OCI-LY1 (cell line): ENCODE data around the gene MKI67.
A peak's percentile ranks its signal among the peaks of the same experiment; 100 is the strongest.

Experiments
- H2AFZ ChIP-seq: fragments of 200-600 bp; sonication (generic), shearing (Covaris generic); 2 replicates; pipeline ENCODE4 v1.6.0; 2014; ENCODE audit warnings: antibody characterized with exemption, mild to moderate bottlenecking, low read length
- H3F3A ChIP-seq: fragments of 200-600 bp; sonication (generic), shearing (Covaris generic); 2 replicates; pipeline ENCODE4 v1.6.0; 2014; ENCODE audit warnings: mild to moderate bottlenecking, antibody characterized with exemption, low read length, moderate library complexity; ENCODE audit not compliant: insufficient read depth
- H3K27ac ChIP-seq: fragments of 200-600 bp; sonication (generic); 2 replicates; pipeline ENCODE4 v1.5.1; 2014; ENCODE audit warnings: low read length, mixed run types, mild to moderate bottlenecking, low read depth; ENCODE audit not compliant: poor library complexity, severe bottlenecking
- H3K27me3 ChIP-seq: fragments of 200-600 bp; sonication (generic); 2 replicates; pipeline ENCODE4 v1.6.0; 2014; ENCODE audit warnings: antibody characterized with exemption, mild to moderate bottlenecking, low read length, moderate library complexity; ENCODE audit not compliant: insufficient read depth
- H3K36me3 ChIP-seq: fragments of 200-600 bp; sonication (generic); 2 replicates; pipeline ENCODE4 v1.6.1; 2014; ENCODE audit warnings: mild to moderate bottlenecking, antibody characterized with exemption, low read length, moderate library complexity, mixed read lengths; ENCODE audit not compliant: insufficient read depth
- H3K4me1 ChIP-seq: fragments of 200-600 bp; sonication (generic); 2 replicates; pipeline ENCODE4 v1.5.1; 2014; ENCODE audit warnings: mild to moderate bottlenecking, low read length, moderate library complexity; ENCODE audit not compliant: insufficient read depth, severe bottlenecking
- H3K4me2 ChIP-seq: fragments of 200-600 bp; sonication (generic), shearing (Covaris generic); 2 replicates; pipeline ENCODE4 v1.6.1; 2014; ENCODE audit warnings: low read length
- H3K4me3 ChIP-seq: fragments of 200-600 bp; sonication (generic); 2 replicates; pipeline ENCODE4 v1.5.1; 2014; ENCODE audit warnings: low read length, low read depth, mild to moderate bottlenecking, mixed read lengths; ENCODE audit not compliant: poor library complexity, severe bottlenecking
- H3K79me2 ChIP-seq: fragments of 200-600 bp; shearing (Covaris generic); 2 replicates; pipeline ENCODE4 v1.6.1; 2016; ENCODE audit warnings: mixed run types, low read length, mixed read lengths; ENCODE audit not compliant: insufficient read depth
- H3K9ac ChIP-seq: fragments of 200-600 bp; sonication (generic), shearing (Covaris generic); 2 replicates; pipeline ENCODE4 v1.6.1; 2014; ENCODE audit warnings: mild to moderate bottlenecking, low read length, mixed read lengths
- H3K9me2 ChIP-seq: fragments of 200-600 bp; sonication (generic), shearing (Covaris generic); 2 replicates; pipeline ENCODE4 v1.6.1; 2014; ENCODE audit warnings: low read depth, mild to moderate bottlenecking, low read length, mixed read lengths
- H3K9me3 ChIP-seq: fragments of 200-600 bp; shearing (Covaris generic); 2 replicates; pipeline ENCODE4 v1.6.1; 2014; ENCODE audit warnings: low read length, mixed read lengths
- H4K20me1 ChIP-seq: fragments of 200-600 bp; sonication (generic), shearing (Covaris generic); 2 replicates; pipeline ENCODE4 v1.6.0; 2016; ENCODE audit warnings: mild to moderate bottlenecking, low read length; ENCODE audit not compliant: insufficient read depth
- CTCF ChIP-seq: fragments of 200-600 bp; sonication (generic), shearing (Covaris generic); IDR thresholded peaks from 2 replicates; pipeline ENCODE4 v1.5.1; 2017; ENCODE audit warnings: mild to moderate bottlenecking, antibody characterized with exemption, low read length, moderate library complexity, mixed read lengths
- EZH2 ChIP-seq: fragments of 200-600 bp; sonication (generic), shearing (Covaris generic); IDR thresholded peaks from 2 replicates; pipeline ENCODE4 v1.8.0; 2017; ENCODE audit warnings: borderline replicate concordance, mixed run types, mild to moderate bottlenecking, antibody characterized with exemption, low read length, moderate library complexity, mixed read lengths

The MKI67 gene

GRCh38 chr10:128066870-128067382 lies 59.3 kb downstream of the MKI67 start:
- TF ChIP-seq CTCF (no peak), EZH2 (no peak)
- H3F3A ChIP-seq: no peaks in the 10 kb centered on the region
- H2AFZ ChIP-seq: no peak overlapping the region
- no peaks in the 10 kb centered on the region for H3K79me2 ChIP-seq
- H4K20me1 ChIP-seq: no peaks in the 10 kb centered on the region
- peaks cover 50% of the 10 kb centered on the region for H3K4me1 ChIP-seq
- H3K27ac ChIP-seq: no peak overlapping the region
- H3K4me2 ChIP-seq: no peak overlapping the region
- H3K27me3 ChIP-seq: no peaks in the 10 kb centered on the region
- H3K9me2 ChIP-seq: no peaks in the 10 kb centered on the region
- H3K9ac ChIP-seq: no peak overlapping the region
- no peaks in the 10 kb centered on the region for H3K9me3 ChIP-seq
- peaks cover 44% of the 10 kb centered on the region for H3K36me3 ChIP-seq
- no peak overlapping the region for H3K4me3 ChIP-seq

GRCh38 chr10:128065881-128066534 lies 60.2 kb downstream of the MKI67 start:
- H3K79me2 ChIP-seq: no peaks in the 10 kb centered on the region
- TF ChIP-seq CTCF (no peak), EZH2 (no peak)
- H3K4me3 ChIP-seq: no peak overlapping the region
- H3K9ac ChIP-seq: no peak overlapping the region
- no peaks in the 10 kb centered on the region for H3K9me2 ChIP-seq
- H3K27me3 ChIP-seq: no peaks in the 10 kb centered on the region
- no peaks in the 10 kb centered on the region for H3K9me3 ChIP-seq
- H3K4me2 ChIP-seq: no peak overlapping the region
- peaks cover 52% of the 10 kb centered on the region for H3K4me1 ChIP-seq
- no peak overlapping the region for H2AFZ ChIP-seq
- H3K27ac ChIP-seq: peak overlapping the region; percentile 91
- no peaks in the 10 kb centered on the region for H3F3A ChIP-seq
- H4K20me1 ChIP-seq: no peaks in the 10 kb centered on the region
- H3K36me3 ChIP-seq: peaks cover 44% of the 10 kb centered on the region

- H3K27ac ChIP-seq: peak overlapping the region; percentile 91
- H2AFZ ChIP-seq: no peak overlapping the region
- no peaks in the 10 kb centered on the region for H3K79me2 ChIP-seq
- peaks cover 53% of the 10 kb centered on the region for H3K4me1 ChIP-seq
- no peak overlapping the region for H3K9ac ChIP-seq
- TF ChIP-seq EZH2: no peak
- no peaks in the 10 kb centered on the region for H3F3A ChIP-seq
- H4K20me1 ChIP-seq: no peaks in the 10 kb centered on the region
- H3K27me3 ChIP-seq: no peaks in the 10 kb centered on the region
- peak overlapping the region; percentile 71 for H3K4me2 ChIP-seq
- H3K9me2 ChIP-seq: no peaks in the 10 kb centered on the region
- H3K9me3 ChIP-seq: no peaks in the 10 kb centered on the region
- peak overlapping the region; percentile 12 for H3K4me3 ChIP-seq
- peaks cover 45% of the 10 kb centered on the region for H3K36me3 ChIP-seq
These were observed 61.1 kb downstream of the MKI67 start for GRCh38 chr10:128064970-128065580.
